Neuronal stem cell (in vitro differentiated cells): ENCODE measurements around the gene SPDYE8. TPM values are rescaled to one million over a fixed set of nuclear protein-coding genes. Genes with fewer than 3 reads are reported as not detected.
A peak's percentile ranks its signal among the peaks of the same experiment; 100 is the strongest.
"Not testable (repeated sequence)": the region's sequence is repeated elsewhere in the genome, so short reads cannot be mapped to it uniquely, and the experiment has no call there.

Experiments used
- DNase-seq: peaks from one replicate; pipeline ENCODE4 v3.0.0-alpha.2; 2013; ENCODE audit warnings: low spot score
- H2AFZ ChIP-seq: one replicate; pipeline ENCODE4 v1.6.1; 2013; ENCODE audit warnings: mild to moderate bottlenecking, low read length, inconsistent platforms
- H2AK5ac ChIP-seq: 2 replicates; pipeline ENCODE4 v1.6.1; 2013; ENCODE audit warnings: low read depth, mild to moderate bottlenecking, inconsistent platforms, low read length, moderate library complexity, mixed read lengths
- H2BK120ac ChIP-seq: 2 replicates; pipeline ENCODE4 v1.6.1; 2013; ENCODE audit warnings: low read depth, mild to moderate bottlenecking, inconsistent platforms, low read length, moderate library complexity, mixed read lengths
- H2BK12ac ChIP-seq: one replicate; pipeline ENCODE4 v1.6.1; 2013; ENCODE audit warnings: low read length, inconsistent platforms
- H2BK15ac ChIP-seq: 2 replicates; pipeline ENCODE4 v1.6.1; 2013; ENCODE audit warnings: mild to moderate bottlenecking, low read length, inconsistent platforms, mixed read lengths
- H2BK5ac ChIP-seq: one replicate; pipeline ENCODE4 v1.6.1; 2013; ENCODE audit warnings: inconsistent platforms, mild to moderate bottlenecking, low read length, moderate library complexity
- H3K14ac ChIP-seq: one replicate; pipeline ENCODE4 v1.6.1; 2013; ENCODE audit warnings: low read length, inconsistent platforms
- H3K18ac ChIP-seq: 2 replicates; pipeline ENCODE4 v1.6.1; 2013; ENCODE audit warnings: low read length, inconsistent platforms
- H3K23ac ChIP-seq: 2 replicates; pipeline ENCODE4 v1.6.1; 2013; ENCODE audit warnings: low read depth, mild to moderate bottlenecking, mixed read lengths, low read length, inconsistent platforms; ENCODE audit not compliant: poor library complexity
- H3K27ac ChIP-seq: replicated peaks from 3 replicates; pipeline ENCODE4 v1.5.1; 2013; ENCODE audit warnings: low read length, inconsistent platforms
- H3K27me3 ChIP-seq, 3 experiments: 2 replicates each; pipeline ENCODE4 v1.6.1; 2013; ENCODE audit warnings: low read length in 3 of 3, mild to moderate bottlenecking in 2 of 3, inconsistent platforms in 1 of 3, low read depth in 1 of 3, mixed read lengths in 1 of 3, moderate library complexity in 1 of 3; ENCODE audit not compliant: control insufficient read depth in 3 of 3, insufficient read depth in 3 of 3
- H3K36me3 ChIP-seq, 2 donors: replicated peaks in 1 of 2; 2 replicates each; pipeline ENCODE4 v1.6.1; 2013; ENCODE audit warnings: low read length in 2 of 2; ENCODE audit not compliant: control insufficient read depth in 2 of 2, insufficient read depth in 2 of 2
- H3K4ac ChIP-seq: 2 replicates; pipeline ENCODE4 v1.6.1; 2013; ENCODE audit warnings: inconsistent platforms, mild to moderate bottlenecking, low read length, moderate library complexity
- H3K4me1 ChIP-seq, 2 donors: 1 replicate in 1 of 2; 2 replicates in 1 of 2; pipeline ENCODE4 v1.6.1; 2013; ENCODE audit warnings: low read length in 2 of 2, low read depth in 1 of 2; ENCODE audit not compliant: control insufficient read depth in 2 of 2, insufficient read depth in 1 of 2
- H3K4me2 ChIP-seq: one replicate; pipeline ENCODE4 v1.6.1; 2013; ENCODE audit warnings: mild to moderate bottlenecking, low read length, inconsistent platforms; ENCODE audit not compliant: insufficient read depth, poor library complexity, severe bottlenecking
- H3K4me3 ChIP-seq, 2 donors: 2 replicates each; pipeline ENCODE4 v1.5.1; 2013; ENCODE audit warnings: low read length in 2 of 2, mild to moderate bottlenecking in 2 of 2, inconsistent platforms in 1 of 2, moderate library complexity in 1 of 2
- H3K79me1 ChIP-seq: one replicate; pipeline ENCODE4 v1.6.1; 2013; ENCODE audit warnings: low read depth, mild to moderate bottlenecking, inconsistent platforms, low read length, moderate library complexity
- H3K9ac ChIP-seq: one replicate; pipeline ENCODE4 v1.6.1; 2013; ENCODE audit warnings: mild to moderate bottlenecking, low read depth, low read length, inconsistent platforms; ENCODE audit not compliant: poor library complexity
- H3K9me3 ChIP-seq, 2 donors: replicated peaks in 1 of 2; 2 replicates each; pipeline versions ENCODE3 to v1.6.1; 2013; ENCODE audit warnings: low read length in 2 of 2, mild to moderate bottlenecking in 2 of 2, inconsistent platforms in 1 of 2, low read depth in 1 of 2, mixed read lengths in 1 of 2, moderate library complexity in 1 of 2; ENCODE audit not compliant: control insufficient read depth in 2 of 2, insufficient read depth in 1 of 2
- H4K8ac ChIP-seq: one replicate; pipeline ENCODE4 v1.6.1; 2013; ENCODE audit warnings: low read depth, mild to moderate bottlenecking, inconsistent platforms, low read length, moderate library complexity
- H4K91ac ChIP-seq: one replicate; pipeline ENCODE4 v1.6.1; 2013; ENCODE audit warnings: low read length, low read depth, mild to moderate bottlenecking, inconsistent platforms; ENCODE audit not compliant: poor library complexity
- WGBS, 2 donors: extraction: QIAGEN DNeasy Blood & Tissue Kit; methylation state at CpG; one replicate each; pipeline ENCODE4 v1.1.7; 2013; ENCODE audit warnings: missing lambda C conversion rate in 2 of 2, mixed read lengths in 1 of 2; ENCODE audit not compliant: insufficient read length in 2 of 2, insufficient replicate concordance in 1 of 2; ENCODE audit errors: extremely low coverage in 2 of 2; 5-methylcytosine and 5-hydroxymethylcytosine counted together
- polyA plus RNA-seq, 2 experiments: library from polyadenylated mRNA; stranded (reverse); fragments of 200-250 nt; gene quantifications; one replicate each; pipeline ENCODE4 v1.2.3, GENCODE V29; 2013

The SPDYE8 gene
- not detected for polyA plus RNA-seq (2013, experiment 1 of 2)
- polyA plus RNA-seq (2013, experiment 2 of 2) = not detected

GRCh38 chr7:73029666-73030065, at the start of gene SPDYE8:
Gene SPDYE8 (minus strand): TSS chr7:73029766. CDS start chr7:73027966, 1,800 bp downstream.
- not testable (repeated sequence) for H3K9me3 ChIP-seq, H2BK5ac ChIP-seq, H3K27ac ChIP-seq, H3K18ac ChIP-seq, DNase-seq, H3K23ac ChIP-seq, H3K36me3 ChIP-seq, H3K4ac ChIP-seq, H2AK5ac ChIP-seq, H4K91ac ChIP-seq, H2BK120ac ChIP-seq, H3K27me3 ChIP-seq, H2BK15ac ChIP-seq, H3K4me2 ChIP-seq, H3K4me1 ChIP-seq, H2BK12ac ChIP-seq, H3K4me3 ChIP-seq, H4K8ac ChIP-seq, H2AFZ ChIP-seq, H3K79me1 ChIP-seq, H3K9ac ChIP-seq, H3K14ac ChIP-seq
- no CpG with 5 or more reads among the region's 8 CpGs for WGBS, 2 donors

GRCh38 chr7:73057811-73058210, 28.2 kb upstream of the SPDYE8 start, which contains the start of gene SPDYE11:
Gene SPDYE11 (minus strand): TSS chr7:73057911. CDS start chr7:73056111, 1,800 bp downstream.
- H4K8ac ChIP-seq, H4K91ac ChIP-seq, H3K79me1 ChIP-seq, H2AK5ac ChIP-seq, H3K4ac ChIP-seq, H3K4me1 ChIP-seq, H3K9ac ChIP-seq, H2BK15ac ChIP-seq, H2BK12ac ChIP-seq, H3K18ac ChIP-seq, H3K4me3 ChIP-seq, H3K9me3 ChIP-seq, H2BK120ac ChIP-seq, H3K27ac ChIP-seq, H3K14ac ChIP-seq, H3K23ac ChIP-seq, H3K27me3 ChIP-seq, H3K36me3 ChIP-seq, H2AFZ ChIP-seq, H2BK5ac ChIP-seq, DNase-seq, H3K4me2 ChIP-seq: not testable (repeated sequence)
- WGBS, 2 donors = no CpG with 5 or more reads among the region's 8 CpGs

GRCh38 chr7:73006491-73006890, 23.1 kb downstream of the SPDYE8 start:
- H4K91ac ChIP-seq, H2BK15ac ChIP-seq, H3K79me1 ChIP-seq, H3K18ac ChIP-seq, H3K27me3 ChIP-seq, H4K8ac ChIP-seq, H2BK5ac ChIP-seq, H3K14ac ChIP-seq, H2BK12ac ChIP-seq, H3K9ac ChIP-seq, H3K27ac ChIP-seq, H3K23ac ChIP-seq, H2AK5ac ChIP-seq, H3K9me3 ChIP-seq, H3K36me3 ChIP-seq, H3K4ac ChIP-seq, DNase-seq, H3K4me1 ChIP-seq, H2AFZ ChIP-seq, H2BK120ac ChIP-seq: not testable (repeated sequence)
- H3K4me2 ChIP-seq = peak overlapping the region; percentile 18
- WGBS, 2 donors = no CpG with 5 or more reads among the region's 10 CpGs
- H3K4me3 ChIP-seq = peak overlapping the region in 1 of 2 donors; percentile 48

GRCh38 chr7:73005693-73006447, 23.7 kb downstream of the SPDYE8 start:
- peak overlapping the region; percentile 70 for H3K9ac ChIP-seq
- not testable (repeated sequence) for H3K79me1 ChIP-seq, H3K9me3 ChIP-seq, H2BK120ac ChIP-seq, H2AK5ac ChIP-seq, H2BK15ac ChIP-seq, H3K23ac ChIP-seq, H4K91ac ChIP-seq, H2BK5ac ChIP-seq, H3K14ac ChIP-seq, H3K4ac ChIP-seq, H4K8ac ChIP-seq, H3K4me1 ChIP-seq, H3K36me3 ChIP-seq, H3K27me3 ChIP-seq, H2BK12ac ChIP-seq
- peak; percentile 91 for DNase-seq
- peak overlapping the region; percentile 59 to 82 for H3K4me3 ChIP-seq
- H3K18ac ChIP-seq = peak overlapping the region; percentile 93
- peak overlapping the region; percentile 82 for H3K27ac ChIP-seq
- peak overlapping the region; percentile 45 for H3K4me2 ChIP-seq
- no CpG with 5 or more reads among the region's 66 CpGs for WGBS, 2 donors
- H2AFZ ChIP-seq = peak overlapping the region; percentile 85
